ENCODE data around the gene EVI2A. TPM values are rescaled to one million over a fixed set of nuclear protein-coding genes. Genes with fewer than 3 reads are reported as not detected.
"Not testable (repeated sequence)": the region's sequence is repeated elsewhere in the genome, so short reads cannot be mapped to it uniquely, and the experiment has no call there.

EVI2A gene
- total and polyA plus RNA-seq, 5 donors from 2014 or later = 47.5 to 111 (median 68.0) TPM

- peaks cover 19% of the 10 kb centered on the region for H3K36me3 Mint-ChIP-seq
- peak overlapping the region; percentile 88 to 95 (median 92) for H3K4me3 Mint-ChIP-seq
- peaks cover 16 to 41% (median 31%) of the 10 kb centered on the region in 4 donors for H3K4me1 Mint-ChIP-seq
- ATAC-seq (ENCODE audit: low read depth in 2 of 2) (no peak), DNase-seq (peak in 1 of 3 donors; percentile 36)
- H3K27me3 ChIP-seq (ENCODE audit: control insufficient read depth, insufficient read depth, low read length) = no peaks in the 10 kb centered on the region
- peak overlapping the region; percentile 99 for H3K4me3 ChIP-seq (ENCODE audit: low read depth, low read length)
- peaks cover 51% of the 10 kb centered on the region for H3K4me1 ChIP-seq (ENCODE audit: control insufficient read depth, insufficient read depth, low read length, poor library complexity, severe bottlenecking)
- peaks cover 0 to 1% (median 0%) of the 10 kb centered on the region in 7 donors for H3K9me3 Mint-ChIP-seq
- peak overlapping the region; percentile 91 to 96 (median 92) for H3K27ac Mint-ChIP-seq
- peak overlapping the region; percentile 92 for H3K27ac ChIP-seq (ENCODE audit: insufficient read depth, low read length, poor library complexity, severe bottlenecking)
- H3K36me3 ChIP-seq (ENCODE audit: control insufficient read depth, insufficient read depth, low read length) = peaks cover 1% of the 10 kb centered on the region
- no peaks in the 10 kb centered on the region for H3K9me3 ChIP-seq (ENCODE audit: control insufficient read depth in 2 of 2, low read length in 2 of 2)
- peaks cover 5% of the 10 kb centered on the region for H3K27me3 Mint-ChIP-seq
These were observed 631 bp downstream of the EVI2A start for GRCh38 chr17:31320791-31321190.

GRCh38 chr17:31320241-31320640, 1.2 kb downstream of the EVI2A start:
- DNase-seq (peak in 1 of 3 donors; percentile 45), ATAC-seq (ENCODE audit: low read depth in 2 of 2) (no peak)
- no peaks in the 10 kb centered on the region for H3K9me3 ChIP-seq (ENCODE audit: control insufficient read depth in 2 of 2, low read length in 2 of 2)
- H3K27ac Mint-ChIP-seq = peak overlapping the region; percentile 9 to 96 (median 92)
- H3K4me1 ChIP-seq (ENCODE audit: control insufficient read depth, insufficient read depth, low read length, poor library complexity, severe bottlenecking) = peaks cover 56% of the 10 kb centered on the region
- peaks cover 16 to 45% (median 31%) of the 10 kb centered on the region in 4 donors for H3K4me1 Mint-ChIP-seq
- no peaks in the 10 kb centered on the region for H3K36me3 ChIP-seq (ENCODE audit: control insufficient read depth, insufficient read depth, low read length)
- peaks cover 14% of the 10 kb centered on the region for H3K36me3 Mint-ChIP-seq
- H3K27ac ChIP-seq (ENCODE audit: insufficient read depth, low read length, poor library complexity, severe bottlenecking) = peak overlapping the region; percentile 92
- H3K4me3 Mint-ChIP-seq = peak overlapping the region; percentile 88 to 95 (median 92)
- H3K27me3 ChIP-seq (ENCODE audit: control insufficient read depth, insufficient read depth, low read length) = no peaks in the 10 kb centered on the region
- peaks cover 0 to 1% (median 0%) of the 10 kb centered on the region in 7 donors for H3K9me3 Mint-ChIP-seq
- peaks cover 5% of the 10 kb centered on the region for H3K27me3 Mint-ChIP-seq
- peak overlapping the region; percentile 99 for H3K4me3 ChIP-seq (ENCODE audit: low read depth, low read length)

GRCh38 chr17:31318851-31319661, 2.4 kb downstream of the EVI2A start:
- peak in 1 of 3 donors; percentile 51 for DNase-seq

GRCh38 chr17:31318298-31318801, 3.1 kb downstream of the EVI2A start:
- H3K9me3 ChIP-seq (ENCODE audit: control insufficient read depth in 2 of 2, low read length in 2 of 2) = no peaks in the 10 kb centered on the region
- peaks cover 5% of the 10 kb centered on the region for H3K27me3 Mint-ChIP-seq
- H3K4me3 ChIP-seq (ENCODE audit: low read depth, low read length) = peak overlapping the region; percentile 99
- H3K27me3 ChIP-seq (ENCODE audit: control insufficient read depth, insufficient read depth, low read length) = no peaks in the 10 kb centered on the region
- peak overlapping the region; percentile 88 to 95 (median 92) for H3K4me3 Mint-ChIP-seq
- peaks cover 17 to 47% (median 31%) of the 10 kb centered on the region in 4 donors for H3K4me1 Mint-ChIP-seq
- H3K27ac Mint-ChIP-seq = peak overlapping the region; percentile 94 to 99 (median 96)
- H3K36me3 Mint-ChIP-seq = peaks cover 14% of the 10 kb centered on the region
- peak overlapping the region; percentile 92 for H3K27ac ChIP-seq (ENCODE audit: insufficient read depth, low read length, poor library complexity, severe bottlenecking)
- peak; percentile 38 to 41 for ATAC-seq (ENCODE audit: low read depth in 2 of 2)
- H3K9me3 Mint-ChIP-seq = no peaks in the 10 kb centered on the region
- peaks cover 67% of the 10 kb centered on the region for H3K4me1 ChIP-seq (ENCODE audit: control insufficient read depth, insufficient read depth, low read length, poor library complexity, severe bottlenecking)
- peak; percentile 55 to 78 (median 77) for DNase-seq
- no peaks in the 10 kb centered on the region for H3K36me3 ChIP-seq (ENCODE audit: control insufficient read depth, insufficient read depth, low read length)

More at GRCh38 chr17:31318851-31319661, 2.4 kb downstream of the EVI2A start:
- Histone ChIP-seq H3K27me3 (ENCODE audit: control insufficient read depth, insufficient read depth, low read length) (no peaks in the 10 kb centered on the region), H3K9me3 (ENCODE audit: control insufficient read depth in 2 of 2, low read length in 2 of 2) (no peaks in the 10 kb centered on the region), H3K4me1 (ENCODE audit: control insufficient read depth, insufficient read depth, low read length, poor library complexity, severe bottlenecking) (peaks cover 64% of the 10 kb centered on the region), H3K36me3 (ENCODE audit: control insufficient read depth, insufficient read depth, low read length) (no peaks in the 10 kb centered on the region), H3K27ac (ENCODE audit: insufficient read depth, low read length, poor library complexity, severe bottlenecking) (peak overlapping the region; percentile 92), H3K4me3 (ENCODE audit: low read depth, low read length) (peak overlapping the region; percentile 99)
- H3K36me3 Mint-ChIP-seq = peaks cover 14% of the 10 kb centered on the region
- H3K4me1 Mint-ChIP-seq = peaks cover 22 to 52% (median 36%) of the 10 kb centered on the region in 4 donors
- H3K27me3 Mint-ChIP-seq = peaks cover 5% of the 10 kb centered on the region
- no peak for ATAC-seq (ENCODE audit: low read depth in 2 of 2)
- H3K27ac Mint-ChIP-seq = peak overlapping the region; percentile 94 to 99 (median 96)
- peaks cover 0 to 1% (median 0%) of the 10 kb centered on the region in 7 donors for H3K9me3 Mint-ChIP-seq
- peak overlapping the region; percentile 88 to 95 (median 92) for H3K4me3 Mint-ChIP-seq

GRCh38 chr17:31314782-31315100, 6.7 kb downstream of the EVI2A start:
- ATAC-seq (ENCODE audit: low read depth in 2 of 2) = no peak
- H3K36me3 ChIP-seq (ENCODE audit: control insufficient read depth, insufficient read depth, low read length) = no peaks in the 10 kb centered on the region
- peak overlapping the region; percentile 92 for H3K27ac ChIP-seq (ENCODE audit: insufficient read depth, low read length, poor library complexity, severe bottlenecking)
- Mint-ChIP-seq H3K4me3 (peak overlapping the region; percentile 78 to 97 (median 94)), H3K27me3 (no peaks in the 10 kb centered on the region), H3K27ac (peak overlapping the region; percentile 75 to 96 (median 95)), H3K4me1 (peaks cover 10 to 37% (median 27%) of the 10 kb centered on the region in 4 donors), H3K36me3 (peaks cover 14% of the 10 kb centered on the region), H3K9me3 (no peaks in the 10 kb centered on the region)
- H3K4me1 ChIP-seq (ENCODE audit: control insufficient read depth, insufficient read depth, low read length, poor library complexity, severe bottlenecking) = peaks cover 64% of the 10 kb centered on the region
- H3K27me3 ChIP-seq (ENCODE audit: control insufficient read depth, insufficient read depth, low read length) = no peaks in the 10 kb centered on the region
- no peak for DNase-seq
- peak overlapping the region; percentile 99 for H3K4me3 ChIP-seq (ENCODE audit: low read depth, low read length)
- H3K9me3 ChIP-seq (ENCODE audit: control insufficient read depth in 2 of 2, low read length in 2 of 2) = no peaks in the 10 kb centered on the region

- Mint-ChIP-seq H3K4me3 (peak within 1 kb of the TSS; percentile 92 to 98 (median 96)), H3K4me1 (peaks cover 10 to 42% (median 29%) of the 10 kb centered on the region in 4 donors), H3K27me3 (no peaks in the 10 kb centered on the region), H3K27ac (peak within 1 kb of the TSS; percentile 91 to 96 (median 96)), H3K9me3 (no peaks in the 10 kb centered on the region), H3K36me3 (peaks cover 14% of the 10 kb centered on the region)
- Histone ChIP-seq H3K27me3 (ENCODE audit: control insufficient read depth, insufficient read depth, low read length) (no peaks in the 10 kb centered on the region), H3K36me3 (ENCODE audit: control insufficient read depth, insufficient read depth, low read length) (no peaks in the 10 kb centered on the region), H3K27ac (ENCODE audit: insufficient read depth, low read length, poor library complexity, severe bottlenecking) (peak within 1 kb of the TSS; percentile 92), H3K4me3 (ENCODE audit: low read depth, low read length) (peak within 1 kb of the TSS; percentile 99), H3K9me3 (ENCODE audit: control insufficient read depth in 2 of 2, low read length in 2 of 2) (no peaks in the 10 kb centered on the region), H3K4me1 (ENCODE audit: control insufficient read depth, insufficient read depth, low read length, poor library complexity, severe bottlenecking) (peaks cover 66% of the 10 kb centered on the region)
- peak in 2 of 3 donors; percentile 75 to 80 for DNase-seq
- peak; percentile 44 to 57 for ATAC-seq (ENCODE audit: low read depth in 2 of 2)
These were observed 7.2 kb downstream of the EVI2A start, which contains the start of gene EVI2B for GRCh38 chr17:31313982-31314781. EVI2B (minus strand) TSS chr17:31314054; CDS start chr17:31305609, 8,445 bp downstream.

- not testable (repeated sequence) for ATAC-seq (ENCODE audit: low read depth in 2 of 2); H3K27me3 ChIP-seq (ENCODE audit: control insufficient read depth, insufficient read depth, low read length); H3K27me3 Mint-ChIP-seq; H3K9me3 Mint-ChIP-seq; H3K9me3 ChIP-seq (ENCODE audit: control insufficient read depth in 2 of 2, low read length in 2 of 2); H3K36me3 ChIP-seq (ENCODE audit: control insufficient read depth, insufficient read depth, low read length)
- H3K36me3 Mint-ChIP-seq = peaks cover 10% of the 10 kb centered on the region
- peak overlapping the region; percentile 96 to 100 (median 97) for H3K27ac Mint-ChIP-seq
- Histone ChIP-seq H3K27ac (ENCODE audit: insufficient read depth, low read length, poor library complexity, severe bottlenecking) (peak overlapping the region; percentile 92), H3K4me1 (ENCODE audit: control insufficient read depth, insufficient read depth, low read length, poor library complexity, severe bottlenecking) (peaks cover 73% of the 10 kb centered on the region), H3K4me3 (ENCODE audit: low read depth, low read length) (peak overlapping the region; percentile 99)
- peak overlapping the region; percentile 92 to 98 (median 92) for H3K4me3 Mint-ChIP-seq
- peak in 1 of 3 donors; percentile 49 for DNase-seq
- H3K4me1 Mint-ChIP-seq = peaks cover 13 to 58% (median 39%) of the 10 kb centered on the region in 4 donors
These were observed 9.2 kb downstream of the EVI2A start for GRCh38 chr17:31312223-31312622.

Data from CD4-positive, CD25-positive, alpha-beta regulatory T cell (primary cell).